Lung (tissue), 16 donors: ENCODE results near the gene BMERB1. TPM values are rescaled to one million over a fixed set of nuclear protein-coding genes. Genes with fewer than 3 reads are reported as not detected.
"Not testable (repeated sequence)": the region's sequence is repeated elsewhere in the genome, so short reads cannot be mapped to it uniquely, and the experiment has no call there.

Experiments
- ATAC-seq: fragments of 200-7000 bp; cut with Tn5 transposase; one replicate; pipeline ENCODE4 v1.9.1; 2020; ENCODE audit warnings: moderate number of reproducible peaks; ENCODE audit not compliant: insufficient read depth, low FRiP score
- DNase-seq, 3 donors: peaks; one replicate each; pipeline ENCODE4 v3.0.0-alpha.2; 2013 to 2017
- H3K27ac ChIP-seq, 2 donors: one replicate each; pipeline ENCODE4 v1.5.1; 2013; ENCODE audit warnings: mild to moderate bottlenecking in 2 of 2, moderate library complexity in 2 of 2, control low read depth in 1 of 2, inconsistent platforms in 1 of 2, low read depth in 1 of 2, low read length in 1 of 2
- H3K27me3 ChIP-seq, 3 donors: one replicate each; pipeline ENCODE4 v1.5.1; 2013; ENCODE audit warnings: low read length in 2 of 3; ENCODE audit not compliant: control insufficient read depth in 3 of 3, insufficient read depth in 3 of 3
- H3K36me3 ChIP-seq, 4 donors: one replicate each; pipeline ENCODE4 v1.5.1; 2013; ENCODE audit warnings: low read length in 4 of 4, mild to moderate bottlenecking in 1 of 4, moderate library complexity in 1 of 4; ENCODE audit not compliant: control insufficient read depth in 4 of 4, insufficient read depth in 4 of 4
- H3K4me1 ChIP-seq, 5 donors: one replicate each; pipeline ENCODE4 v1.5.1; 2013; ENCODE audit warnings: low read length in 5 of 5, mild to moderate bottlenecking in 2 of 5, moderate library complexity in 1 of 5; ENCODE audit not compliant: control insufficient read depth in 5 of 5, insufficient read depth in 5 of 5
- H3K4me3 ChIP-seq: one replicate; pipeline ENCODE4 v1.5.1; 2013; ENCODE audit warnings: mild to moderate bottlenecking, control low read depth, moderate library complexity
- H3K9ac ChIP-seq, 2 donors: one replicate each; pipeline ENCODE4 v1.5.1; 2013; ENCODE audit warnings: low read length in 2 of 2, control low read depth in 1 of 2; ENCODE audit not compliant: insufficient read depth in 1 of 2
- H3K9me3 ChIP-seq, 4 donors: one replicate each; pipeline ENCODE4 v1.5.1; 2013; ENCODE audit warnings: low read length in 3 of 4, mild to moderate bottlenecking in 1 of 4, moderate library complexity in 1 of 4; ENCODE audit not compliant: control insufficient read depth in 4 of 4, insufficient read depth in 3 of 4
- CTCF ChIP-seq: IDR thresholded peaks from 2 replicates; pipeline ENCODE4 v1.5.1; 2012; ENCODE audit warnings: mild to moderate bottlenecking; ENCODE audit errors: control extremely low read depth, extremely low read depth
- WGBS, 2 donors: extraction: QIAGEN DNeasy Blood & Tissue Kit; methylation state at CpG; one replicate each; pipeline ENCODE4 v1.1.7; 2013; 5-methylcytosine and 5-hydroxymethylcytosine counted together
- long read RNA-seq, 5 donors: transcript quantifications; one replicate each; lab custom pipeline, GENCODE V29; 2026
- polyA plus RNA-seq, 2 donors: library from polyadenylated mRNA; stranded (reverse); fragments of 200-250 nt; gene quantifications; one replicate each; pipeline ENCODE4 v1.2.1, GENCODE V29; 2013
- total RNA-seq, 2 donors: library from RNA; depleted of rRNA in 1 of 2; stranded (reverse); fragments of >200 nt in 1 of 2; gene quantifications; one replicate each; pipeline ENCODE4 v1.2.1, GENCODE V29; 2014 to 2021
- donor health status: control.
- donor health status: control.
- donor health status: Bipolar disorder and iron deficiency.
- donor health status: healthy.
- donor health status: DM: yes; HTN: yes; CAD: no.

Gene BMERB1
- total RNA-seq (10 to 100 TPM in 1 of 2 donors, 1 to 10 TPM in 1; 9.0 to 17.5 TPM), polyA plus RNA-seq (1 to 10 TPM; 5.6 to 6.7 TPM)
- long read RNA-seq, donor 1, transcript C16orf45-201 (6 exons, 2,404 nt) = major isoform, 14 of 64 reads
- long read RNA-seq, donor 1, partial matches to known transcripts = 50 of 64 reads
- long read RNA-seq, donor 1, other reads (novel, unspliced or antisense) = 0 of 64 reads
- long read RNA-seq, donor 2, transcript C16orf45-201 (6 exons, 2,404 nt) = major isoform, 5 of 16 reads
- long read RNA-seq, donor 2, partial matches to known transcripts = 10 of 16 reads
- long read RNA-seq, donor 2, other reads (novel, unspliced or antisense) = 0 of 16 reads
- long read RNA-seq, donor 3, transcript C16orf45-201 (6 exons, 2,404 nt) = major isoform, 11 of 12 reads
- long read RNA-seq, donor 3, partial matches to known transcripts = 0 of 12 reads
- long read RNA-seq, donor 3, other reads (novel, unspliced or antisense) = 0 of 12 reads
- long read RNA-seq, donor 4, transcript C16orf45-201 (6 exons, 2,404 nt) = major isoform, 6 of 12 reads
- long read RNA-seq, donor 4, partial matches to known transcripts = 5 of 12 reads
- long read RNA-seq, donor 4, other reads (novel, unspliced or antisense) = 0 of 12 reads
- long read RNA-seq, donor 5, transcript C16orf45-201 (6 exons, 2,404 nt) = major isoform, 12 of 40 reads
- long read RNA-seq, donor 5, partial matches to known transcripts = 27 of 40 reads
- long read RNA-seq, donor 5, other reads (novel, unspliced or antisense) = 0 of 40 reads

- H3K9ac ChIP-seq = peak within 1 kb of the TSS; percentile 2 to 21
- ATAC-seq = no peak
- WGBS, 2 donors = 0% methylated on average over 44 to 63 of the region's 63 CpGs
Observed at GRCh38 chr16:15434425-15435215, at the start of gene BMERB1. TSS of gene BMERB1 (plus strand) at chr16:15434588. CDS start at chr16:15434654, 66 bp downstream.

DNA sequence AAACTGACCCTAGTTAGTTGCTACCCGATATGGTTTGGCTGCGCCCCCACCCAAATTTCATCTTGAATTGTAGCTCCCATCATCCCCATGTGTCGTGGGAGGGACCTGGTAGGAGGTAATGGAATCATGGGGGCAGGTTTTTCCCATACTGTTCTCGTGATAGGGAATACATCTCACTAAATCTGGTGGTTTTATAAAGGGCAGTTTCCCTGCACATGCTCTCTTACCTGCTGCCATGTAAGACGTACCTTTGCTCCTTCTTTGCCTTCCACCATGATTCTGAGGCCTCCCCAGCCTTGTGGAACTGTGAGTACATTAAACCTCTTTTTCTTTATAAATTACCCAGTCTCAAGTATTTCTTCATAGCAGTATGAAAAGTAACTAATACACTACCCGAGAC is 46.3 kb upstream of the BMERB1 start:
- H3K27ac ChIP-seq, H3K4me1 ChIP-seq, H3K36me3 ChIP-seq, H3K9me3 ChIP-seq, ATAC-seq, DNase-seq, H3K4me3 ChIP-seq, H3K9ac ChIP-seq, H3K27me3 ChIP-seq: not testable (repeated sequence)
- 84 to 91% methylated on average over 6 of the region's 6 CpGs for WGBS, 2 donors

More at GRCh38 chr16:15434425-15435215, at the start of gene BMERB1:
- peaks cover 0 to 11% (median 2%) of the 10 kb centered on the region in 3 donors for H3K27me3 ChIP-seq
- H3K9me3 ChIP-seq = no peaks in the 10 kb centered on the region
- no peaks in the 10 kb centered on the region for H3K36me3 ChIP-seq
- H3K27ac ChIP-seq = peak within 1 kb of the TSS in 1 of 2 donors; percentile 35
- H3K4me1 ChIP-seq = peaks cover 0 to 11% (median 0%) of the 10 kb centered on the region in 5 donors
- peak; percentile 81 to 84 (median 84) for DNase-seq
- H3K4me3 ChIP-seq = peak within 1 kb of the TSS; percentile 55
- TF ChIP-seq CTCF = no peak

DNA sequence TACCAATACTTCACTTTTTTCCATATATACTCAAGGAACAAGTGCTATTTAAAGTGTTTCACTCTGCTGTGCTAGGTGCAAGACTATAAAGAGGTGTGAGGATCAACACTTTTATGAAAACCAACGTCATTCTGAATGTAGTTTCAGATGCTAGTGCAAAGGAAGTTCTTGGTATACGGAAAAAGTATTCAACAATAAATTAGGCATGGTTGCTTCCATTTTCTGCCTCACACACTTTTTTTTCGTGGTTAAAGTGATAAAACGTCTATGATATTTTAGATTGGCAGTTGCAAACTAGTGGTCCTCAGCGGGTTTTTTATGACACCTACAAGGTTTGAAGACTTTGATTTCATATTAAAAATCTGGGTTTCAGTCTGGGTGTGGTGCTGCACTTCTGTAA is 44.5 kb upstream of the BMERB1 start:
- H3K36me3 ChIP-seq, ATAC-seq, H3K4me1 ChIP-seq, H3K9ac ChIP-seq, H3K27ac ChIP-seq, H3K27me3 ChIP-seq, H3K4me3 ChIP-seq, DNase-seq, H3K9me3 ChIP-seq: not testable (repeated sequence)
- 70 to 75% methylated on average over 5 of the region's 5 CpGs for WGBS, 2 donors

- H3K27me3 ChIP-seq, H3K4me3 ChIP-seq, H3K9ac ChIP-seq, H3K27ac ChIP-seq, DNase-seq, H3K9me3 ChIP-seq, H3K4me1 ChIP-seq, ATAC-seq, H3K36me3 ChIP-seq: not testable (repeated sequence)
- WGBS, 2 donors = 94 to 96% methylated on average over 7 of the region's 8 CpGs
Observed at GRCh38 chr16:15393025-15393424, 41.4 kb upstream of the BMERB1 start.

GRCh38 chr16:15395631-15396508 is 38.5 kb upstream of the BMERB1 start, which contains the start of gene MPV17L:
TSS of gene MPV17L (plus strand) at chr16:15395754. CDS start at chr16:15395898, 144 bp downstream.
- not testable (repeated sequence) for H3K4me1 ChIP-seq, H3K36me3 ChIP-seq, H3K9me3 ChIP-seq, H3K27me3 ChIP-seq
- H3K4me3 ChIP-seq = peak within 1 kb of the TSS; percentile 54
- peak within 1 kb of the TSS in 1 of 2 donors; percentile 70 for H3K27ac ChIP-seq
- 4 to 5% methylated on average over 70 to 79 of the region's 79 CpGs for WGBS, 2 donors
- peak; percentile 47 for ATAC-seq
- peak; percentile 11 to 51 (median 38) for DNase-seq
- H3K9ac ChIP-seq = peak within 1 kb of the TSS in 1 of 2 donors; percentile 12

DNA sequence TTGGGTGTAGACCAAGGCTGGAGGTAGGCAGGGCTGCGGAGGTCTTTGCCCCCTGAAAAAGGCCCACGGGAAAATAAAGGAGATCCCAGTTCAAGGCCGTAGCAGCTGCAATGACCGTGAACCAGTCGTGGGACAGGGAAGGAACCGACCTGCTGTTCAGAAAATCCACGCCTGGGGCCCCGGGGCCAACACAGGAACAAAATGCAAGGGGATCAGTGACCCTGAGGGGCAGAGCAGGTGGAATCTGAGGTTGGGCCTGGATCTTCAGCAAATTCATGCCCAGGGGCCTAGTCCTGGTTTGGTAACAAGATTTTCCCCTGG is 37.9 kb upstream of the BMERB1 start:
- 85 to 86% methylated on average over 8 of the region's 8 CpGs for WGBS, 2 donors
- H3K4me1 ChIP-seq, H3K9ac ChIP-seq, ATAC-seq, H3K9me3 ChIP-seq, DNase-seq, H3K27ac ChIP-seq, H3K36me3 ChIP-seq, H3K27me3 ChIP-seq, H3K4me3 ChIP-seq: not testable (repeated sequence)
